ENCODE data around the gene MAZ.
"Not testable (repeated sequence)": the region's sequence is repeated elsewhere in the genome, so short reads cannot be mapped to it uniquely, and the experiment has no call there.

MAZ gene

DNA sequence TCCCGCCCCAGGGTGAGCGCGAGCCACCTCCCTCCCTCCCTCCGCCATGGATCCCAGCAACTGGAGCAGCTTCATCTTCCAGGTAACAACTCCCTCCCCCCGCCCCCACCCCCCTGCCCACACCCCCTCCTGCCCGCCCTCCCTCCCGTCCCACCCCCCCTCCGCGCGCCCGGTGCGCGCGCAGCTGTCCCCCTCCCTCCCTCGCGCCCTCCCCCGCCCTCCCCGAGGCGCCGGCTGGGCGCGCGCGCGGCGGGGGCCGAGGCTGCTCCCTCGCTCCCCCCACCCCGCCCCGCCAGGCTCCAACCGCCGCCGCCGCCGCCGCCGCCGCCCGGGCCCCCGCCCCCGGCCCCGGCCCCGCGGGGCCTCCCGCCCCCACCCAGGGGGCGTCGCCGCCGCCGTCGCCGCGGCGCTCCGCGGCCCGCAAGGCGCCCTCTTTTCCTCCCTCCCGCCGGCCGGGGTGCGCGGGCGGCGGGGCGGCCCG, at the start of gene MAZ:
MAZ (plus strand) TSS at position 431 of the 481 bp plus-strand sequence. CDS start 173 bp downstream, outside the sequence.
- H3K36me3 ChIP-seq (ENCODE audit: control insufficient read depth, insufficient read depth, low read length) = peaks cover 5% of the 10 kb centered on the region
- H3K9me3 ChIP-seq (ENCODE audit: control insufficient read depth, low read length) = no peaks in the 10 kb centered on the region
- peaks cover 46% of the 10 kb centered on the region for H3K4me1 ChIP-seq (ENCODE audit: control insufficient read depth, insufficient read depth, low read length)
- no peaks in the 10 kb centered on the region for H3K27me3 ChIP-seq (ENCODE audit: control insufficient read depth, insufficient read depth, low read length)
- peak within 1 kb of the TSS; percentile 96 for H3K9ac ChIP-seq (ENCODE audit: low read length)
- H3K4me3 ChIP-seq (ENCODE audit: low read length) = peak within 1 kb of the TSS; percentile 67

DNA sequence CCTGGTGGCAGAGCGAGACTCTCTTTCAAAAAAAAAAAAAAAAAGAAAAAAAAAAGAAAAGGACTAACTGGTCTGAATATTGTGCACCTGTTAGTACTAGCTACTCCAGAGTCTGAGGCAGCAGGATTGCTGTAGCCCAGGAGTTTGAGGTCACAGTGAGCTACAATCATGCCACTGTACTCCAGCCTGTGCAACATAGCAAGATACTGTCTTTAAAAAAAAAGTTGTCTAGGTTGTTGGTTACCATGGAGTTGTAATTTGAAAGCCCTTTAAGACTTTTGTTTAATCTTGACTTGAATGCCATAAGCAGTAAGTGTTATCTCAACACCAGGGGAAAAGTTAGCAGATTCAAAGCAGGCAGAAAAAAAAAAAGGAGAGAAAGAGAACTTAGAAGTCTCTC, 49.7 kb upstream of the MAZ start:
- no peak overlapping the region for H3K9ac ChIP-seq (ENCODE audit: low read length)
- no peaks in the 10 kb centered on the region for H3K27me3 ChIP-seq (ENCODE audit: control insufficient read depth, insufficient read depth, low read length)
- no peaks in the 10 kb centered on the region for H3K36me3 ChIP-seq (ENCODE audit: control insufficient read depth, insufficient read depth, low read length)
- H3K4me3 ChIP-seq (ENCODE audit: low read length) = no peak overlapping the region
- H3K4me1 ChIP-seq (ENCODE audit: control insufficient read depth, insufficient read depth, low read length) = peaks cover 10% of the 10 kb centered on the region
- H3K9me3 ChIP-seq (ENCODE audit: control insufficient read depth, low read length) = no peaks in the 10 kb centered on the region

DNA sequence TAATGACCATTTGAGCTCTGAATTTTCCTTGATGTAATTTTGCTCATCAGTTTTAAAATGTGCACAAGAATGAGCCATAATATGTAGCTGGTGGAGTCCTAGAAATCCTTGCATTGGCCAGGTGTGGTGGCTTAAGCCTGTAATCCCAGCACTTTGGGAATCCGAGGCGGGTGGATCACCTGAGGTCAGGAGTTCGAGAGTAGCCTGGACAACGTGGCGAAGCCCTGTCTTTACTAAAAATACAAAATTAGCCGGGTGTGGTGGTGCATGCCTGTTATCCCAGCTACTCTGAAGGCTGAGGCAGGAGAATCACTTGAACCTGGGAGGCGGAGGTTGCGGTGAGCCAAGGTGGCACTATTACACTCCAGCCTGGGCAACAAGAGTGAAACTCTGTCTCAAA, 49.2 kb upstream of the MAZ start:
- H3K9me3 ChIP-seq (ENCODE audit: control insufficient read depth, low read length); H3K4me1 ChIP-seq (ENCODE audit: control insufficient read depth, insufficient read depth, low read length); H3K9ac ChIP-seq (ENCODE audit: low read length); H3K36me3 ChIP-seq (ENCODE audit: control insufficient read depth, insufficient read depth, low read length); H3K4me3 ChIP-seq (ENCODE audit: low read length); H3K27me3 ChIP-seq (ENCODE audit: control insufficient read depth, insufficient read depth, low read length): not testable (repeated sequence)

DNA sequence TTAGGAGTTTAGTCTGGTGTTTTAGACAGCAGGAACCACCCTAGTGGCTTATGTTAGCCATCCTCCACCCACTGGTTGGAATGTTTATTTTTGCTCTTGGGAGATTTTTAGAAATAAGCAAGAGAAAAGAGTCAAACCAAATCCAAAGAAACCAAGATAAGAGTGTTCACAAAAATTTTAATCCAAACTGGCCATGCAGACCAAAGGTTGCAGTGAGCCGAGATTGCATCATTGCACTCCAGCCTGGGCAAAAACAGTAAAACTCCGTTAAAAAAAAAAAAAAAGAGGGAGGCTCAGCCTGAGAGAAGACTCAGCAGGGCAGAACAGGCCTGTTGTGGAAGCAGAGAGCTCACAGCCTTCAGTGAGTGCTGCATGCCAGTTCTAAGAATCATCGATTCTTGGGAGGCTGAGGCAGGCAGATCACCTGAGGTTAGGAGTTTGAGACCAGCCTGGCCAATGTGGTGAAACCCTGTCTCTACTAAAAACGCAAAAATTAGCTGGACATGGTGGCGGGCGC, 48.3 kb upstream of the MAZ start:
- Histone ChIP-seq H3K9ac (ENCODE audit: low read length) (no peak overlapping the region), H3K9me3 (ENCODE audit: control insufficient read depth, low read length) (no peaks in the 10 kb centered on the region), H3K36me3 (ENCODE audit: control insufficient read depth, insufficient read depth, low read length) (no peaks in the 10 kb centered on the region), H3K27me3 (ENCODE audit: control insufficient read depth, insufficient read depth, low read length) (no peaks in the 10 kb centered on the region), H3K4me1 (ENCODE audit: control insufficient read depth, insufficient read depth, low read length) (peaks cover 10% of the 10 kb centered on the region), H3K4me3 (ENCODE audit: low read length) (no peak overlapping the region)

DNA sequence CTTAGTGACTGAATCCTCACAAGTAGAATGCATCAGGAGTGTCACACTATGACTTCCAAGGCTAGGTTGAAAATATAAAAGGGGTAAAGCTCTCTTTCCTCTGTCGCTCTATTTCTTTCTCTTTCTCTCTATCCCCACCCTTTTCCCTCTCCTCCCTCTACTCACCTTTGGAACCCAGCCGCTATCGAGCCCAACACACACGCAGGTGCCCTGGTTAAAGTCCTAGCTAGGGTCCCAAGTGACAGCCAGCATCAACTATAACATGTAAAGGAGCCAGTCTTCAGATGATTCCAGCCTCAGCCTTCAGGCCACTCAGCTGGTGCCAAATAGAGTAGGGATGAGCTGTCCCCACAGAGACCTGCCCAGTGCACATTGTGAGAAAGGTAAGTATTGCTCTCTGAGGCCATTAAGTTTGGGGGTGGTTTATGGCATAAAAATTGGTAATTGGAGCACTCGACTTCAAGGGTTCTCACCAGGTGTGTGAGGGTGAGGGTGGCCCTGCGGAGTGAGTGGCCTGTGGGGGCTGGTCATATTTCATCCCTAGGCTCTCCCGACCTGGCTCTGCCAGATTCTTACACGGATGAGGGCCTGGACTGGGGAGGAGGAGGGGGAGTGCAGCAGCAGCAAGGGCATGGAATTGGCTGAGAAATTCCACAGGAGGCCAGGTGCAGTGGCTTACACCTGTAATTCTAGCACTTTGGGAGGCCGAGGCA, 45.6 kb upstream of the MAZ start:
- H3K9ac ChIP-seq (ENCODE audit: low read length) = no peak overlapping the region
- peaks cover 20% of the 10 kb centered on the region for H3K4me1 ChIP-seq (ENCODE audit: control insufficient read depth, insufficient read depth, low read length)
- H3K4me3 ChIP-seq (ENCODE audit: low read length) = no peak overlapping the region
- no peaks in the 10 kb centered on the region for H3K27me3 ChIP-seq (ENCODE audit: control insufficient read depth, insufficient read depth, low read length)
- H3K9me3 ChIP-seq (ENCODE audit: control insufficient read depth, low read length) = no peaks in the 10 kb centered on the region
- no peaks in the 10 kb centered on the region for H3K36me3 ChIP-seq (ENCODE audit: control insufficient read depth, insufficient read depth, low read length)

DNA sequence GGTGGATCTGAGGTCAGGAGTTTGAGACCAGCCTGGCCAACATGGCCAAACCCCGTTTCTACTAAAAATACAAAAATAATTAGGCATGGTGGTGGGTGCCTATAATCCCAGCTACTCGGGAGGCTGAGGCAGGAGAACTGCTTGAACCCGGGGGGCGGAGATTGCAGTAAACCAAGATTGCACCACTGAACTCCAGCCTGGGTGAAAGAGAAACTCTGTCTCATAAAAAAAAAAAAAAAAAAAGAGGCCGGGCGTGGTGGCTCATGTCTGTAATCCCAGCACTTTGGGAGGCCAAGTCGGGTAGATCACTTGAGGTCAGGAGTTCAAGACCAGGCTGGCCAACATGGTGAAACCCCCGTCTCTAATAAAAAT, 45.1 kb upstream of the MAZ start:
- H3K9me3 ChIP-seq (ENCODE audit: control insufficient read depth, low read length); H3K9ac ChIP-seq (ENCODE audit: low read length); H3K36me3 ChIP-seq (ENCODE audit: control insufficient read depth, insufficient read depth, low read length); H3K27me3 ChIP-seq (ENCODE audit: control insufficient read depth, insufficient read depth, low read length); H3K4me3 ChIP-seq (ENCODE audit: low read length): not testable (repeated sequence)
- peaks cover 22% of the 10 kb centered on the region for H3K4me1 ChIP-seq (ENCODE audit: control insufficient read depth, insufficient read depth, low read length)

DNA sequence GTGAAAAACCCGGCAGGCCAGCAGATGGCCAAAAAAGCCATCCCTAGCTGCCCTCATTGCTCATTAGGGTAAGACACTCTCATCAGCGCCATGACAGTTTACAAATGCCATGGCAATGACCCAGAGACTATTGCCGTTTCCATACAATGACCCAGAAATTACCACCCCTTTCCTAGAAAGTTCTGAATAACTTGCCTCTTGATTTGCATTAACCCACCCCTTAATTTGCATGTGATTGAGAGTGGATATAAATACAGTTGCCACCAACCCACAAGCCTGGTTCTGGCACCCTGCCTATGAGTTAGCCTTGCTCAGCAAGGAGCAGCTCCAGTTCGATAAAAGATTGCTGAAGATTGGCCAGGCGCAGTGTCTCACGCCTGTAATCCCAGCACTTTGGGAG, 44.4 kb upstream of the MAZ start:
- H3K4me1 ChIP-seq (ENCODE audit: control insufficient read depth, insufficient read depth, low read length) = peaks cover 22% of the 10 kb centered on the region
- no peaks in the 10 kb centered on the region for H3K27me3 ChIP-seq (ENCODE audit: control insufficient read depth, insufficient read depth, low read length)
- H3K9ac ChIP-seq (ENCODE audit: low read length) = no peak overlapping the region
- H3K4me3 ChIP-seq (ENCODE audit: low read length) = no peak overlapping the region
- no peaks in the 10 kb centered on the region for H3K9me3 ChIP-seq (ENCODE audit: control insufficient read depth, low read length)
- no peaks in the 10 kb centered on the region for H3K36me3 ChIP-seq (ENCODE audit: control insufficient read depth, insufficient read depth, low read length)

DNA sequence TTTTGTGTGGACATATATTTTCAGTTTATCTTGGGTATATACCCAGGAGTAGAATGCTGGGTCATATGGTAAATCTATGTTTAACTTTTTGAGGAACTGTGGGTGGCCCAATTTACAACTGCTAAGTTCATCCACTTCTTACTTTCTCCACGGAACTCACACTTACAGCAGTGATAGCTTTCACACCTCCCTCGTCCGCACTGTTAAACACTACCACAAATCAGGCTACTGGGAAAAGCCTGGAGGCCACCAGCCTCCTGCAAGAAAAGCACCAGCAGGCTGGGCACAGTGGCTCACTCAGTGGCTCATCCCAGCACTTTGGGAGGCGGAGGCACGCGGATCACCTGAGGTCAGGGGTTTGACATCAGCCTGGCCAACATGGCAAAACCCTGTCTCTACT, 43.0 kb upstream of the MAZ start:
- Histone ChIP-seq H3K36me3 (ENCODE audit: control insufficient read depth, insufficient read depth, low read length) (no peaks in the 10 kb centered on the region), H3K4me3 (ENCODE audit: low read length) (no peak overlapping the region), H3K27me3 (ENCODE audit: control insufficient read depth, insufficient read depth, low read length) (no peaks in the 10 kb centered on the region), H3K4me1 (ENCODE audit: control insufficient read depth, insufficient read depth, low read length) (peaks cover 15% of the 10 kb centered on the region), H3K9me3 (ENCODE audit: control insufficient read depth, low read length) (no peaks in the 10 kb centered on the region), H3K9ac (ENCODE audit: low read length) (no peak overlapping the region)

DNA sequence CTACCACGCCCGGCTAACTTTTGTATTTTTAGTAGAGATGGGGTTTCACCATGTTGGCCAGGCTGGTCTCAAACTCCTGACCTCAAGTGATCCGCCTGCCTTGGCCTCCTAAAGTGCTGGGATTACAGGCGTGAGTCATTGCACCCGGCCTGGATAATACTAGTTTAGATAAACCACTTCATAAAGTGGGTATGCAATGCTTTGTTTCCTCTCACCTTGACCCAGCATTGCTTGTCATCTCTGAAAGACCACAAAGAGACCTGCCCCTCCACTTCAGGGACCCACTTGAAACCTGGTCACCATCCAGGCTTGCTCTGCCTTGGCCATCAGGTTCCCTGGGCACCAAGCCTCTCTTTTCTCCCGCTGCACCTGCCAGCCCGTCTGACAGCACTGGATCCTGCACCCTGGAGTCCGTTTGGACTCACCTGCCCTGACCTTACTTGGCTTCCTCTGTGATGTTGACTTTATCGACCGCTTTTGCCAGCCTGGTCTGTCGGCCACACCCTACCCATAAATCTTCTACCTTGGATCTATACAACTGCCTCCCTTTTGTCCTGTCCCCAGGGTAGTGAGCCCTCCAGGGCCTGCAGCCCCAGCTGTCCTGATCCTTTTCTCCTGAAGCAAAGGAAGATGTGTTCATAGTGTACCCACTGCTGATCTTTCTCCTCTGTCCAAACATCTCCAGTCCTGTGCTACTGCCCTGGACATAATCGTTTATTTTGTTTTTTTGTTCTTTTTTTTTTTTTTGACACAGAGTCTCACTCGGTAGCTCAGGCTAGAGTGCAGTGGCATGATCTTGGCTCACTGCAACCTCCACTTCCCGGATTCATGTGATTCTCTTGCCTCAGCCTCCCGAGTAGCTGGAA, 40.9 kb upstream of the MAZ start:
- Histone ChIP-seq H3K9me3 (ENCODE audit: control insufficient read depth, low read length) (no peaks in the 10 kb centered on the region), H3K36me3 (ENCODE audit: control insufficient read depth, insufficient read depth, low read length) (no peaks in the 10 kb centered on the region), H3K4me1 (ENCODE audit: control insufficient read depth, insufficient read depth, low read length) (peaks cover 15% of the 10 kb centered on the region), H3K9ac (ENCODE audit: low read length) (no peak overlapping the region), H3K27me3 (ENCODE audit: control insufficient read depth, insufficient read depth, low read length) (no peaks in the 10 kb centered on the region), H3K4me3 (ENCODE audit: low read length) (no peak overlapping the region)

DNA sequence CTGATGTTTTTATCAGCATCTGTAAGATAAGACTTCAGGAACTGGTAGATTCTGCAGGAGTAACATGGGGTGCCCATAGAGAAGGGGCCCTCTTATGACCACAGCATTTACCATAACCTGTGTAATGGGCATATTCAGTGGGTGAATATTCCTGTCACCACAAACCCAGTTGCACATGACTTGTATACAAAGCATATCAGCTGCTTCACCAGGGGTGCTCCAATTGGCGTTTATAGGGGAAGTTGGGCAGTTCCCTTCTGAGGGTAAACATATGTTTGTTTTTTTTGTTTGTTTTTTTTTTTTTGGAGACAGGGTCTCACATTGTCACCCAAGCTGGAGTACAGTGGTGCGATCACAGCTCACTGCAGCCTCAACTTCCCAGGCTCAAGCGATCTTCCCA, 39.8 kb upstream of the MAZ start:
- peaks cover 17% of the 10 kb centered on the region for H3K4me1 ChIP-seq (ENCODE audit: control insufficient read depth, insufficient read depth, low read length)
- no peaks in the 10 kb centered on the region for H3K27me3 ChIP-seq (ENCODE audit: control insufficient read depth, insufficient read depth, low read length)
- no peak overlapping the region for H3K4me3 ChIP-seq (ENCODE audit: low read length)

DNA sequence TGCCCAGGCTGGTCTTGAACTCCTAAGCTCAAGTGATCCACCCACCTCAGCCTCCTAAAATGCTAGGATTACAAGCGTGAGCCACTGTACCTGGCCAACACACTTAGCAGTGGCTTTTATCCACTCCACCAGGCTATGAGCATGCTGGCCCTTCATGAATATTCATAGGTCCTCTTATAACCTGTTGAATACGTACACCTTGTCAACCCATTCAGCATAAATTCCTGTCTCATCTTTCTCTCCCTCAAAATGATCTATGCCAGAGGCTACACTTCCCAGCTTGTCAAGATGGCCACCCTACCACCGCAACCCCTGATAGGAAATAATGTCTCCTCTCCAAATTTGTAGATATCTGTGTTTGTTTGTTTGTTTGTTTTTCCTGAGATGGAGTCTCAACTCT, 39.3 kb upstream of the MAZ start:
- no peaks in the 10 kb centered on the region for H3K9me3 ChIP-seq (ENCODE audit: control insufficient read depth, low read length)
- H3K9ac ChIP-seq (ENCODE audit: low read length) = no peak overlapping the region
- no peaks in the 10 kb centered on the region for H3K36me3 ChIP-seq (ENCODE audit: control insufficient read depth, insufficient read depth, low read length)
- H3K4me1 ChIP-seq (ENCODE audit: control insufficient read depth, insufficient read depth, low read length) = peaks cover 17% of the 10 kb centered on the region
- H3K4me3 ChIP-seq (ENCODE audit: low read length) = no peak overlapping the region
- no peaks in the 10 kb centered on the region for H3K27me3 ChIP-seq (ENCODE audit: control insufficient read depth, insufficient read depth, low read length)

More for the DNA sequence above, 39.8 kb upstream of the MAZ start:
- H3K36me3 ChIP-seq (ENCODE audit: control insufficient read depth, insufficient read depth, low read length) = no peaks in the 10 kb centered on the region
- no peak overlapping the region for H3K9ac ChIP-seq (ENCODE audit: low read length)
- H3K9me3 ChIP-seq (ENCODE audit: control insufficient read depth, low read length) = no peaks in the 10 kb centered on the region

DNA sequence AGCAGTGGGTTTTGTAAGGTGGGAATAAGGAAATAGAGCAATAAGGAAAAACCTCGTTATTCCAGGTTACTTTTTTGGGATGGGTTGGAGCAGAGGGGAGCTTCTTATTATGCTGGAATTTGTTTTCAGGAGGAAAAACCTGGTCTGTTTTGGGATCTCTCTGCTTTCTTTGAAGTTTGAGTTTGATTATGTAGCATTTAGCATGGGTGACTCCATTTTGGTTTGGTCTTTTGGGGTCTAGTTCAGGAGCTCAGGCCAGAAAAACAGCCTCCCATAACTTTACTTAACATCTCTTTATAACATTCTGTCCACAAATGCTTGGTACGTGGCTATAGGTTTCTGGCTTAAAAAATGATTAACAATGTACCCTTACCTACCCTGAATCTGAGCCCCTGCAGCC, 36.8 kb upstream of the MAZ start:
- no peaks in the 10 kb centered on the region for H3K9me3 ChIP-seq (ENCODE audit: control insufficient read depth, low read length)
- H3K4me1 ChIP-seq (ENCODE audit: control insufficient read depth, insufficient read depth, low read length) = peaks cover 16% of the 10 kb centered on the region
- H3K36me3 ChIP-seq (ENCODE audit: control insufficient read depth, insufficient read depth, low read length) = no peaks in the 10 kb centered on the region
- H3K27me3 ChIP-seq (ENCODE audit: control insufficient read depth, insufficient read depth, low read length) = no peaks in the 10 kb centered on the region
- H3K9ac ChIP-seq (ENCODE audit: low read length) = no peak overlapping the region
- no peak overlapping the region for H3K4me3 ChIP-seq (ENCODE audit: low read length)
